HCT116 (cell line): Measurements from ENCODE around the gene LRFN3. TPM values are rescaled to one million over a fixed set of nuclear protein-coding genes. Genes with fewer than 3 reads are reported as not detected.

ENCODE experiments used
- ATAC-seq: fragments of 200-7000 bp; cut with Tn5 transposase; 2 replicates; pipeline ENCODE4 v1.9.1; 2020; ENCODE audit warnings: mild to moderate bottlenecking, moderate library complexity
- BruUV-seq: library from RNA; stranded (reverse); fragments of 400-500 nt; replicated peaks from 2 replicates; lab custom pipeline; 2021; lab: Mats Ljungman, UMichigan
- CTCF ChIA-PET: fragments of 300-600 bp; sonication (Branson Sonifier 250); formaldehyde crosslinking; loops from one replicate; lab custom pipeline; 2021; ENCODE audit warnings: antibody characterized with exemption; lab: Charles Lee
- POLR2A ChIA-PET: fragments of 300-600, 350-600 bp; sonication (Branson Sonifier 250); formaldehyde crosslinking; loops from one replicate; lab custom pipeline; 2021; ENCODE audit warnings: antibody characterized with exemption; lab: Charles Lee
- RAD21 ChIA-PET, 2 experiments: fragments of 300-600 bp; sonication (Branson Sonifier 250); formaldehyde crosslinking; loops; one replicate each; lab custom pipeline; 2023; ENCODE audit warnings: low total read pairs in 2 of 2; ENCODE audit not compliant: uncharacterized antibody in 2 of 2, unreplicated experiment in 2 of 2, low non-redundant PET in 1 of 2; lab: Charles Lee
- DNase-seq: peaks from one replicate; pipeline ENCODE4 v3.0.0-alpha.2; 2010; ENCODE audit warnings: low read depth, low spot score
- H2AFZ ChIP-seq: fragments of 200-600 bp; shearing (Covaris generic), sonication (generic); 2 replicates; pipeline ENCODE4 v1.6.1; 2017; ENCODE audit warnings: low read depth, mixed run types, mixed read lengths, antibody characterized with exemption, low read length; ENCODE audit not compliant: poor library complexity, severe bottlenecking
- H3K27ac ChIP-seq: 2 replicates; pipeline ENCODE4 v1.5.1; 2012; ENCODE audit warnings: low read depth, low read length
- H3K27me3 ChIP-seq: fragments of 200-600 bp; sonication (generic); 2 replicates; pipeline ENCODE4 v1.6.1; 2016; ENCODE audit warnings: mixed run types, low read length, mixed read lengths; ENCODE audit not compliant: insufficient read depth
- H3K36me3 ChIP-seq, 2 experiments: fragments of 200-500 bp in 1 of 2; fragments of 200-600 bp in 1 of 2; sonication (Bioruptor generic) in 1 of 2; sonication (generic) in 1 of 2; 2 replicates each; pipeline versions ENCODE4 v1.5.1 to v1.6.1; 2014 to 2016; ENCODE audit warnings: low read length in 2 of 2, inconsistent platforms in 1 of 2, mixed read lengths in 1 of 2, mixed run types in 1 of 2; ENCODE audit not compliant: insufficient read depth in 2 of 2, control insufficient read depth in 1 of 2
- H3K4me1 ChIP-seq, 2 experiments: fragments of 200-600 bp in 1 of 2; sonication (generic) in 1 of 2; 2 replicates each; pipeline versions ENCODE4 v1.5.1 to v1.6.1; 2012 to 2017; ENCODE audit warnings: low read length in 2 of 2, inconsistent platforms in 1 of 2, mild to moderate bottlenecking in 1 of 2, mixed read lengths in 1 of 2, mixed run types in 1 of 2, moderate library complexity in 1 of 2; ENCODE audit not compliant: insufficient read depth in 2 of 2, control insufficient read depth in 1 of 2
- H3K4me2 ChIP-seq: fragments of 200-600 bp; sonication (generic); 2 replicates; pipeline ENCODE4 v1.6.1; 2017; ENCODE audit warnings: mixed run types, low read length, mixed read lengths
- H3K4me3 ChIP-seq, 2 experiments: fragments of 200-600 bp in 1 of 2; sonication (generic) in 1 of 2; replicated peaks in 1 of 2; 2 replicates each; pipeline ENCODE4 v1.5.1; 2011 to 2016; ENCODE audit warnings: low read length in 2 of 2, control low read depth in 1 of 2, low read depth in 1 of 2, mild to moderate bottlenecking in 1 of 2, mixed read lengths in 1 of 2, mixed run types in 1 of 2
- H3K79me2 ChIP-seq: fragments of 200-600 bp; sonication (generic); 2 replicates; pipeline ENCODE4 v1.6.1; 2017; ENCODE audit warnings: mild to moderate bottlenecking, mixed run types, low read length, moderate library complexity, mixed read lengths; ENCODE audit not compliant: insufficient read depth
- H3K9ac ChIP-seq: fragments of 200-600 bp; sonication (generic); 2 replicates; pipeline ENCODE4 v1.6.1; 2016; ENCODE audit warnings: low read length, mixed read lengths
- H3K9me2 ChIP-seq: fragments of 200-600 bp; sonication (generic), shearing (Covaris generic); 2 replicates; pipeline ENCODE4 v1.6.1; 2017; ENCODE audit warnings: mixed run types, mild to moderate bottlenecking, moderate library complexity; ENCODE audit not compliant: insufficient read depth
- H3K9me3 ChIP-seq, 2 experiments: fragments of 200-500 bp in 1 of 2; fragments of 200-600 bp in 1 of 2; sonication (Bioruptor generic) in 1 of 2; sonication (generic) in 1 of 2; 2 replicates each; pipeline ENCODE4 v1.6.1; 2014 to 2017; ENCODE audit warnings: low read length in 2 of 2, mixed read lengths in 2 of 2, inconsistent platforms in 1 of 2, low read depth in 1 of 2, mild to moderate bottlenecking in 1 of 2, mixed run types in 1 of 2, moderate library complexity in 1 of 2; ENCODE audit not compliant: control insufficient read depth in 1 of 2, insufficient read depth in 1 of 2
- H4K20me1 ChIP-seq: fragments of 200-600 bp; sonication (generic), shearing (Covaris generic); 2 replicates; pipeline ENCODE4 v1.6.1; 2017; ENCODE audit warnings: mixed run types, mild to moderate bottlenecking, moderate library complexity; ENCODE audit not compliant: insufficient read depth
- CBX3 ChIP-seq: IDR thresholded peaks from 2 replicates; pipeline ENCODE4 v1.6.1; 2012; ENCODE audit warnings: low read depth
- CEBPB ChIP-seq: IDR thresholded peaks from 2 replicates; pipeline ENCODE4 v1.6.1; 2012; ENCODE audit warnings: low read depth
- EGR1 ChIP-seq: IDR thresholded peaks from 2 replicates; pipeline ENCODE4 v1.6.1; 2012; ENCODE audit warnings: low read depth
- ELF1 ChIP-seq: IDR thresholded peaks from 2 replicates; pipeline ENCODE4 v1.6.1; 2012; ENCODE audit warnings: low read depth, borderline replicate concordance
- EZH2 ChIP-seq: fragments of 200-600 bp; sonication (generic); IDR thresholded peaks from 2 replicates; pipeline ENCODE4 v1.6.1; 2017; ENCODE audit warnings: antibody characterized with exemption, mixed run types
- EZH2phosphoT487 ChIP-seq: fragments of 200-600 bp; IDR thresholded peaks from 2 replicates; pipeline ENCODE4 v1.6.1; 2018; ENCODE audit warnings: antibody characterized with exemption, borderline replicate concordance
- FOSL1 ChIP-seq: IDR thresholded peaks from 2 replicates; pipeline ENCODE4 v1.6.1; 2012; ENCODE audit warnings: low read depth
- RAD21 ChIP-seq: IDR thresholded peaks from 2 replicates; pipeline ENCODE4 v1.6.1; 2012; ENCODE audit warnings: low read depth, mild to moderate bottlenecking
- SIN3A ChIP-seq: IDR thresholded peaks from 2 replicates; pipeline ENCODE4 v1.6.1; 2012; ENCODE audit warnings: low read depth
- SP1 ChIP-seq: IDR thresholded peaks from 2 replicates; pipeline ENCODE4 v1.6.1; 2012; ENCODE audit warnings: low read depth
- SRF ChIP-seq: IDR thresholded peaks from 2 replicates; pipeline ENCODE4 v1.6.1; 2012; ENCODE audit warnings: low read depth
- YY1 ChIP-seq: IDR thresholded peaks from 2 replicates; pipeline ENCODE4 v1.6.1; 2011; ENCODE audit warnings: low read length, low read depth, moderate library complexity, mild to moderate bottlenecking; ENCODE audit not compliant: insufficient replicate concordance; ENCODE audit errors: extremely low read depth
- ZFX ChIP-seq: fragments of 450-650 bp; IDR thresholded peaks from 2 replicates; pipeline ENCODE4 v1.6.1; 2017
- intact Hi-C: fragments of 100-400 bp; cut with micrococcal nuclease; formaldehyde crosslinking; loops from 2 replicates; pipeline ENCODE4 v1.10.0; 2022
- total RNA-seq: library from RNA; stranded (reverse); gene quantifications from one replicate; pipeline ENCODE4 v1.2.1, GENCODE V29; 2021; ENCODE audit not compliant: unreplicated experiment
- TF ChIP-seq, protein P1 (sequence below): IDR thresholded peaks from 2 replicates; pipeline ENCODE4 v1.6.1; 2012
- TF ChIP-seq, protein P2 (sequence below), 3 experiments: fragments of 200-600 bp in 1 of 3; sonication (generic) in 1 of 3; IDR thresholded peaks in 2 of 3; conservative IDR thresholded peaks in 1 of 3; 2 replicates each; pipeline ENCODE4 v1.5.1; 2012 to 2017; ENCODE audit warnings: low read depth in 2 of 3, low read length in 2 of 3, antibody characterized with exemption in 1 of 3, borderline replicate concordance in 1 of 3, control low read depth in 1 of 3, mild to moderate bottlenecking in 1 of 3, mixed read lengths in 1 of 3, mixed run types in 1 of 3, moderate library complexity in 1 of 3; ENCODE audit not compliant: insufficient read depth in 1 of 3
- TF ChIP-seq, protein P3 (sequence below): IDR thresholded peaks from 2 replicates; pipeline ENCODE4 v1.6.1; 2011; ENCODE audit warnings: mild to moderate bottlenecking, low read length, moderate library complexity; ENCODE audit not compliant: insufficient replicate concordance; ENCODE audit errors: extremely low read depth

LRFN3 gene
- total RNA-seq, 1 experiment from 2014 or later, result 18.8 TPM

DNA sequence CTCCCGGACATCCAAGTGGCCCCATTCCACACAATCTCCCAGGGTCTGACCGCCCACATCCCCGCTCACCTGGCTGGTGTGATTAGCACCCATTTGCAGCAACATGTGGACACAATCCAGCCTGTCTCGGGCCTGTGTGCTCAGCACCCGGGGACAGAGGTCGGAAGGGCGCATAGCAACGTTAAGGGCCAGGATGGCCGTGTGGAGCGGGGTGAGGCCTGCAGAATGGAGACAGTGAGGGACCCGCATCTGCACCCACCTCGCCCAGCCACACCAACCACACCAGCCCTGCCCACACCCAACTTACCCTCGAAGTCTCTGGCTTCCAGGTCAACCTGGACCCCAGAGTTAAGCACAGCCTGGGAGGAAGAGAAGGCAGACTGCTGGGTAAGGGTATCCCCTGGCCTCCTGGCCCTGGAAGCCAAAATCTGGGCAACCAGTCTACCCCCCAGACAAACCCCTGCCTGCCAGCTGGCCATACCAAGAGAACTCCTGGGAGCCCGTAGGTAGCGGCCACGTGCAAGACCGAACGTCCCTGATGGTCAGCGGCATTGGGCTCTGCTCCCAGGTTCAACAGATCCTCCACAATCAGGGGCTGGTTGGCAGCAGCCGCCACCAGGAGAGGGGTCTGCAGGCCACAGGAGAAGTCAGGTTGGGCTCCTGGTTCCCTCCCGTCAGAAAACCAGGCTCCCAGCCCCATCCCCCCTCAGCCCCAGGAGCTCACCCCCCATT is 40.1 kb upstream of the LRFN3 start:
- Histone ChIP-seq H4K20me1 (no peaks in the 10 kb centered on the region), H3K4me2 (no peak overlapping the region), H3K9ac (no peak overlapping the region), H3K9me3 (no peaks in the 10 kb centered on the region), H3K4me1 (peaks cover 5 to 15% of the 10 kb centered on the region in 2 experiments), H3K4me3 (no peak overlapping the region), H3K27ac (no peak overlapping the region), H3K36me3 (peaks cover 20 to 31% of the 10 kb centered on the region in 2 experiments; a peak in 3 of 4 replicates), H3K79me2 (peaks cover 37% of the 10 kb centered on the region), H2AFZ (no peak overlapping the region), H3K9me2 (no peaks in the 10 kb centered on the region), H3K27me3 (no peaks in the 10 kb centered on the region)
- TF ChIP-seq, protein P1, sequence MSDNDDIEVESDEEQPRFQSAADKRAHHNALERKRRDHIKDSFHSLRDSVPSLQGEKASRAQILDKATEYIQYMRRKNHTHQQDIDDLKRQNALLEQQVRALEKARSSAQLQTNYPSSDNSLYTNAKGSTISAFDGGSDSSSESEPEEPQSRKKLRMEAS, result no peak
- TF ChIP-seq CBX3, result no peak
- TF ChIP-seq, protein P2, sequence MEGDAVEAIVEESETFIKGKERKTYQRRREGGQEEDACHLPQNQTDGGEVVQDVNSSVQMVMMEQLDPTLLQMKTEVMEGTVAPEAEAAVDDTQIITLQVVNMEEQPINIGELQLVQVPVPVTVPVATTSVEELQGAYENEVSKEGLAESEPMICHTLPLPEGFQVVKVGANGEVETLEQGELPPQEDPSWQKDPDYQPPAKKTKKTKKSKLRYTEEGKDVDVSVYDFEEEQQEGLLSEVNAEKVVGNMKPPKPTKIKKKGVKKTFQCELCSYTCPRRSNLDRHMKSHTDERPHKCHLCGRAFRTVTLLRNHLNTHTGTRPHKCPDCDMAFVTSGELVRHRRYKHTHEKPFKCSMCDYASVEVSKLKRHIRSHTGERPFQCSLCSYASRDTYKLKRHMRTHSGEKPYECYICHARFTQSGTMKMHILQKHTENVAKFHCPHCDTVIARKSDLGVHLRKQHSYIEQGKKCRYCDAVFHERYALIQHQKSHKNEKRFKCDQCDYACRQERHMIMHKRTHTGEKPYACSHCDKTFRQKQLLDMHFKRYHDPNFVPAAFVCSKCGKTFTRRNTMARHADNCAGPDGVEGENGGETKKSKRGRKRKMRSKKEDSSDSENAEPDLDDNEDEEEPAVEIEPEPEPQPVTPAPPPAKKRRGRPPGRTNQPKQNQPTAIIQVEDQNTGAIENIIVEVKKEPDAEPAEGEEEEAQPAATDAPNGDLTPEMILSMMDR (IDR thresholded peaks at IDR 0.05 in 2 of 3, conservative IDR thresholded peaks at IDR 0.05 in 1 of 3; ENCODE audit: borderline replicate concordance in 1 of 3, insufficient read depth in 1 of 3, low read depth in 2 of 3, low read length in 2 of 3), result no peak
- POLR2A ChIA-PET, result interaction anchor here (0.6 kb wide), 1 partner anchor 26 kb away, joined by 3 read pairs; no protein-coding TSS in a partner anchor
- CTCF ChIA-PET, result no interaction called here
- BruUV-seq, result no TSS peak
- DNase-seq (no peak), ATAC-seq (no peak)
- intact Hi-C loops, result no loop called here
- RAD21 ChIA-PET, result no interaction called here

DNA sequence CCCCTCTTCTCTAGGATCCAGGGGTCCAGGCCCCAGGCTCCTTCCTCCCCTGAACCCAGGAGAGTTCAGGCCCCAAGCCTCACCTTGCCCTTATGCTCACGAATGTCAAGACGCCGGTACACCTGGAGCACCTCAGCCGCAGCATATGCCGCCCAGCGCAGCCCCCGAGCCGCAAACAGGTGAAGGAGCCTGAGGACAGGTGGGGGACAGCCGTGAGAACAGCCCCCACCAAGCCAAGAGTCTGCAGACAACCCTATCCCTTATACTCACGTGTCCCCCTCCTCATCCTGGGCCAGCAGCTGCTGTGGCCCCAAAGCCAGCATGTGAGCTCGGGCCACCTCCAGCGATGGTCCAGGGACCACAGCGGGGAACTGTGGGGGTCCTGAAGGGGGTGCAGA is 39.5 kb upstream of the LRFN3 start:
- ChIA-PET RAD21 (no interaction called here), POLR2A (no interaction called here), CTCF (no interaction called here)
- H3K9me2 ChIP-seq, result no peaks in the 10 kb centered on the region
- TF ChIP-seq SIN3A, result no peak
- no peak for TF ChIP-seq EGR1
- no peak for TF ChIP-seq ZFX
- no peak for TF ChIP-seq FOSL1
- no peak for TF ChIP-seq ELF1
- no peak for TF ChIP-seq CBX3
- TF ChIP-seq EZH2, result no peak
- no peak for TF ChIP-seq RAD21
- TF ChIP-seq SRF, result no peak
- no peak for TF ChIP-seq EZH2phosphoT487
- no peak for TF ChIP-seq CEBPB
- no peak for TF ChIP-seq SP1
- no peak for TF ChIP-seq YY1
- TF ChIP-seq, protein P3, sequence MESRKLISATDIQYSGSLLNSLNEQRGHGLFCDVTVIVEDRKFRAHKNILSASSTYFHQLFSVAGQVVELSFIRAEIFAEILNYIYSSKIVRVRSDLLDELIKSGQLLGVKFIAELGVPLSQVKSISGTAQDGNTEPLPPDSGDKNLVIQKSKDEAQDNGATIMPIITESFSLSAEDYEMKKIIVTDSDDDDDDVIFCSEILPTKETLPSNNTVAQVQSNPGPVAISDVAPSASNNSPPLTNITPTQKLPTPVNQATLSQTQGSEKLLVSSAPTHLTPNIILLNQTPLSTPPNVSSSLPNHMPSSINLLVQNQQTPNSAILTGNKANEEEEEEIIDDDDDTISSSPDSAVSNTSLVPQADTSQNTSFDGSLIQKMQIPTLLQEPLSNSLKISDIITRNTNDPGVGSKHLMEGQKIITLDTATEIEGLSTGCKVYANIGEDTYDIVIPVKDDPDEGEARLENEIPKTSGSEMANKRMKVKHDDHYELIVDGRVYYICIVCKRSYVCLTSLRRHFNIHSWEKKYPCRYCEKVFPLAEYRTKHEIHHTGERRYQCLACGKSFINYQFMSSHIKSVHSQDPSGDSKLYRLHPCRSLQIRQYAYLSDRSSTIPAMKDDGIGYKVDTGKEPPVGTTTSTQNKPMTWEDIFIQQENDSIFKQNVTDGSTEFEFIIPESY, result no peak
- H3K4me3 ChIP-seq, result no peak overlapping the region
- no peak overlapping the region for H3K27ac ChIP-seq
- no peak overlapping the region for H3K9ac ChIP-seq
- BruUV-seq, result no TSS peak
- H3K4me2 ChIP-seq, result no peak overlapping the region
- H3K27me3 ChIP-seq, result no peaks in the 10 kb centered on the region
- no peak overlapping the region for H2AFZ ChIP-seq
- ATAC-seq, result no peak
- H3K4me1 ChIP-seq, result peaks cover 11 to 21% of the 10 kb centered on the region in 2 experiments
- H3K36me3 ChIP-seq, result peaks cover 20 to 28% of the 10 kb centered on the region in 2 experiments; a peak in 3 of 4 replicates
- DNase-seq, result no peak
- no peaks in the 10 kb centered on the region for H3K9me3 ChIP-seq
- H3K79me2 ChIP-seq, result peaks cover 37% of the 10 kb centered on the region
- intact Hi-C loops, result no loop called here
- H4K20me1 ChIP-seq, result no peaks in the 10 kb centered on the region
